CD14-positive monocyte (primary cell): ENCODE data around the gene AP1M2. TPM values are rescaled to one million over a fixed set of nuclear protein-coding genes. Genes with fewer than 3 reads are reported as not detected.

Experiments
- DNase-seq, 3 donors: peaks; one replicate each; pipeline ENCODE4 v3.0.0-alpha.2; 2011 to 2022
- H2AFZ ChIP-seq: 2 replicates; pipeline ENCODE4 v1.6.0; 2012; ENCODE audit warnings: mild to moderate bottlenecking, low read depth, low read length, inconsistent platforms; ENCODE audit not compliant: insufficient read depth, poor library complexity, severe bottlenecking
- H3K27ac ChIP-seq, 2 donors: 1 replicate in 1 of 2; 2 replicates in 1 of 2; pipeline ENCODE4 v1.5.1; 2012 to 2013; ENCODE audit warnings: low read length in 2 of 2, control low read depth in 1 of 2, inconsistent platforms in 1 of 2, low read depth in 1 of 2, mild to moderate bottlenecking in 1 of 2
- H3K27me3 ChIP-seq, 2 donors: one replicate each; pipeline versions ENCODE4 v1.6.0 to v1.6.1; 2011 to 2013; ENCODE audit warnings: low read length in 2 of 2; ENCODE audit not compliant: control insufficient read depth in 2 of 2, insufficient read depth in 2 of 2
- H3K36me3 ChIP-seq, 2 donors: replicated peaks in 1 of 2; 1 replicate in 1 of 2; 2 replicates in 1 of 2; pipeline versions ENCODE4 v1.5.1 to v1.6.1; 2012 to 2013; ENCODE audit warnings: low read length in 2 of 2, control low read depth in 1 of 2, inconsistent platforms in 1 of 2, mild to moderate bottlenecking in 1 of 2; ENCODE audit not compliant: insufficient read depth in 2 of 2, control insufficient read depth in 1 of 2
- H3K4me1 ChIP-seq, 2 donors: 1 replicate in 1 of 2; 2 replicates in 1 of 2; pipeline versions ENCODE4 v1.5.1 to v1.6.1; 2012 to 2013; ENCODE audit warnings: low read length in 2 of 2, control low read depth in 1 of 2, inconsistent platforms in 1 of 2, mild to moderate bottlenecking in 1 of 2, moderate library complexity in 1 of 2; ENCODE audit not compliant: insufficient read depth in 2 of 2, control insufficient read depth in 1 of 2
- H3K4me2 ChIP-seq: replicated peaks from 2 replicates; pipeline ENCODE3; 2012; ENCODE audit warnings: low read length, moderate library complexity, mild to moderate bottlenecking; ENCODE audit not compliant: poor library complexity, severe bottlenecking; ENCODE audit errors: extremely low read depth
- H3K4me3 ChIP-seq, 3 experiments: fragments of 200-600 bp in 1 of 3; sonication (generic) in 1 of 3; replicated peaks in 1 of 3; 1 replicate in 2 of 3; 2 replicates in 1 of 3; pipeline ENCODE4 v1.5.1; 2011 to 2013; ENCODE audit warnings: low read length in 3 of 3, mild to moderate bottlenecking in 3 of 3, control low read depth in 2 of 3, low read depth in 2 of 3, inconsistent platforms in 1 of 3, moderate library complexity in 1 of 3
- H3K79me2 ChIP-seq: 2 replicates; pipeline ENCODE4 v1.6.0; 2012; ENCODE audit warnings: mild to moderate bottlenecking, control low read depth, inconsistent platforms, low read length, moderate library complexity; ENCODE audit not compliant: insufficient read depth
- H3K9ac ChIP-seq: 2 replicates; pipeline ENCODE4 v1.6.0; 2017; ENCODE audit warnings: low read length, mild to moderate bottlenecking; ENCODE audit not compliant: insufficient read depth, poor library complexity, severe bottlenecking
- H3K9me3 ChIP-seq, 2 donors: replicated peaks in 1 of 2; 1 replicate in 1 of 2; 2 replicates in 1 of 2; pipeline versions ENCODE4 v1.5.1 to v1.6.1; 2012 to 2013; ENCODE audit warnings: low read length in 2 of 2, control low read depth in 1 of 2; ENCODE audit not compliant: control insufficient read depth in 1 of 2, insufficient read depth in 1 of 2
- H4K20me1 ChIP-seq: 2 replicates; pipeline ENCODE4 v1.6.0; 2012; ENCODE audit warnings: mild to moderate bottlenecking, low read length, control low read depth, moderate library complexity; ENCODE audit not compliant: insufficient read depth
- H3K27ac Mint-ChIP-seq, 7 donors: one replicate each; pipeline ENCODE4 v1.8.0; 2020; ENCODE audit warnings: mild to moderate bottlenecking in 7 of 7, mixed read lengths in 7 of 7, moderate library complexity in 6 of 7, inconsistent platforms in 2 of 7
- H3K27me3 Mint-ChIP-seq, 3 donors: one replicate each; pipeline ENCODE4 v1.8.0; 2021 to 2022; ENCODE audit warnings: low read depth in 3 of 3, mild to moderate bottlenecking in 3 of 3, mixed read lengths in 3 of 3, moderate library complexity in 3 of 3, inconsistent platforms in 1 of 3
- H3K36me3 Mint-ChIP-seq, 2 donors: one replicate each; pipeline ENCODE4 v1.8.0; 2020; ENCODE audit warnings: mixed read lengths in 2 of 2, inconsistent platforms in 1 of 2, mild to moderate bottlenecking in 1 of 2
- H3K4me1 Mint-ChIP-seq: one replicate; pipeline ENCODE4 v1.8.0; 2020; ENCODE audit warnings: mild to moderate bottlenecking, mixed read lengths
- H3K4me3 Mint-ChIP-seq, 2 donors: one replicate each; pipeline ENCODE4 v1.8.0; 2020; ENCODE audit warnings: mild to moderate bottlenecking in 2 of 2, mixed read lengths in 2 of 2, moderate library complexity in 1 of 2
- H3K9me3 Mint-ChIP-seq, 7 donors: one replicate each; pipeline ENCODE4 v1.8.0; 2020 to 2022; ENCODE audit warnings: mixed read lengths in 7 of 7, mild to moderate bottlenecking in 6 of 7, moderate library complexity in 6 of 7, inconsistent platforms in 2 of 7
- WGBS: methylation state at CpG from one replicate; pipeline ENCODE4 v1.1.5; 2013; ENCODE audit warnings: missing lambda C conversion rate; ENCODE audit not compliant: insufficient coverage; 5-methylcytosine and 5-hydroxymethylcytosine counted together
- intact Hi-C, 2 donors: fragments of 100-400 bp; cut with micrococcal nuclease; formaldehyde crosslinking; loops; one replicate each; pipeline versions ENCODE4 v1.15.0 to v1.15.1; 2023
- polyA plus RNA-seq, 3 donors: library from polyadenylated mRNA; depleted of rRNA in 1 of 3; unstranded in 2 of 3; stranded (reverse) in 1 of 3; fragments of 300-500 nt in 2 of 3; fragments of >200 nt in 1 of 3; fragmentation: Illumina TruSeq in 2 of 3; gene quantifications; 1 replicate in 2 of 3; 2 replicates in 1 of 3; pipeline ENCODE4 v1.2.3, GENCODE V29; 2012 to 2021
- TF ChIP-seq, protein P1 (sequence below): fragments of 200-600 bp; IDR thresholded peaks from one replicate; pipeline ENCODE4 v1.8.0; 2022; ENCODE audit warnings: antibody characterized with exemption, mild to moderate bottlenecking

The AP1M2 gene
- polyA plus RNA-seq, 3 donors: 0.36 TPM; not detected in 2

DNA sequence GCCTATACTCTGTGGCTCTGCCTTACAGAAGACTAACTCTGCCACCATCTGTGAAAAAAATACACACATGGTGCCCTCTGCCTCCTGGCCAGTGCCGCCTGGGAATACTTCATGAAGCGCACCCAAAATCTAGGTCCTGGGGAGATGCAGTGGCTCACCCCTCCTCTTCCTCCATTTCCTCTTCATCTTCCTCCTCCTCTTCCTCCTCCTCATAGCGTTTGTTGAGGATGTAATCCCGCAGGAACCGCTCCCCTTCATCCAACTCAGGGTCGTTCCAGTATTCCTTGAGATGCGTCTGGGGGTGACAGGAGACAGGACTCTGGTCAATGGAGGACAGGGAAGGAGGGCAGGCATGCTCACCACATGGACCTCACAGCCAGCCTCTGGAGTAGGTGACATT, 27.0 kb downstream of the AP1M2 start:
- H3K4me1 Mint-ChIP-seq: peaks cover 16% of the 10 kb centered on the region
- no peak overlapping the region for H3K4me2 ChIP-seq
- no peaks in the 10 kb centered on the region for H3K27me3 ChIP-seq
- peaks cover 18% of the 10 kb centered on the region for H3K79me2 ChIP-seq
- H3K36me3 Mint-ChIP-seq: peaks cover 53 to 66% of the 10 kb centered on the region in 2 donors
- H3K9me3 ChIP-seq: no peaks in the 10 kb centered on the region
- TF ChIP-seq, protein P1, sequence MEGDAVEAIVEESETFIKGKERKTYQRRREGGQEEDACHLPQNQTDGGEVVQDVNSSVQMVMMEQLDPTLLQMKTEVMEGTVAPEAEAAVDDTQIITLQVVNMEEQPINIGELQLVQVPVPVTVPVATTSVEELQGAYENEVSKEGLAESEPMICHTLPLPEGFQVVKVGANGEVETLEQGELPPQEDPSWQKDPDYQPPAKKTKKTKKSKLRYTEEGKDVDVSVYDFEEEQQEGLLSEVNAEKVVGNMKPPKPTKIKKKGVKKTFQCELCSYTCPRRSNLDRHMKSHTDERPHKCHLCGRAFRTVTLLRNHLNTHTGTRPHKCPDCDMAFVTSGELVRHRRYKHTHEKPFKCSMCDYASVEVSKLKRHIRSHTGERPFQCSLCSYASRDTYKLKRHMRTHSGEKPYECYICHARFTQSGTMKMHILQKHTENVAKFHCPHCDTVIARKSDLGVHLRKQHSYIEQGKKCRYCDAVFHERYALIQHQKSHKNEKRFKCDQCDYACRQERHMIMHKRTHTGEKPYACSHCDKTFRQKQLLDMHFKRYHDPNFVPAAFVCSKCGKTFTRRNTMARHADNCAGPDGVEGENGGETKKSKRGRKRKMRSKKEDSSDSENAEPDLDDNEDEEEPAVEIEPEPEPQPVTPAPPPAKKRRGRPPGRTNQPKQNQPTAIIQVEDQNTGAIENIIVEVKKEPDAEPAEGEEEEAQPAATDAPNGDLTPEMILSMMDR: no peak
- H3K27me3 Mint-ChIP-seq: no peaks in the 10 kb centered on the region
- H4K20me1 ChIP-seq: peaks cover 19% of the 10 kb centered on the region
- H3K4me3 Mint-ChIP-seq: no peak overlapping the region
- WGBS: no CpG with 5 or more reads among the region's 7 CpGs
- H3K4me3 ChIP-seq: no peak overlapping the region
- no peak overlapping the region for H3K9ac ChIP-seq
- H3K36me3 ChIP-seq: peaks cover 54 to 75% of the 10 kb centered on the region in 2 donors
- no peak overlapping the region for H2AFZ ChIP-seq
- no peak overlapping the region for H3K27ac Mint-ChIP-seq
- H3K27ac ChIP-seq: no peak overlapping the region
- no peak for DNase-seq
- intact Hi-C loops: loop anchor here (2.0 to 10.0 kb wide), 3 partner anchors 15 to 155 kb away; partner anchors contain the start of gene CDC37 (in 1 of the 2)
- H3K4me1 ChIP-seq: peaks cover 9 to 12% of the 10 kb centered on the region in 2 donors
- H3K9me3 Mint-ChIP-seq: no peaks in the 10 kb centered on the region

DNA sequence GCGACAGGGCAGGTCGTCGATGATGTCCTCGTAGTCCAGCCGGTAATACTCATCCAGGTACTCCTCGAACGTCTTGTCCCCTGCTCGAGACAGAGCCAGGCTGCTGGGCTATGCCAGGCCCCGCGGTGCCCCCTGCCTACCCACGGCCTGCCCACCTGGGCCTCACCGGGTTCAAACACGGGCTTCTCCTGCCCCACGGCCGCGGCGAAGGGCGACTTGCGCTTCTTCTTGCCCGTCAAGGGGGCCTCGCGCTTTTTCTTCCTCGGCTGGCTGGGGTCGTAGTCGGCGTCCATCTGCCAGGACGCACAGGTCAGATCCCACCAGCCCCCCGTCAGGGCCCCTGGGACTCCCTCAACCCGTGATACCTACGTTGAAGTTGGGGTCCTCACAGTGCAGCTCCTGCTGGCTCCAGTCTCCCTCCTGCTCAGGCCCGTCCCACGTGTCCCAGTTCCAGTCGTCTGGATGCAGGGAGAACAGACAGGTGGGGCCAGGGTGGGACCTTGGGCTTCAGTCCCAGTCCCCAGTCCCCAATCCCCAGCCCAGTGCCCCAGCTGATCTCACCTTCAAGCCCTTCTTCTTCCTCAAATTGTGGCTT, 29.4 kb downstream of the AP1M2 start:
- no peaks in the 10 kb centered on the region for H3K9me3 ChIP-seq
- 94% methylated on average over 33 of the region's 33 CpGs for WGBS
- intact Hi-C loops: no loop called here
- no peak overlapping the region for H3K4me2 ChIP-seq
- no peak overlapping the region for H3K9ac ChIP-seq
- peaks cover 12% of the 10 kb centered on the region for H3K79me2 ChIP-seq
- H2AFZ ChIP-seq: no peak overlapping the region
- peaks cover 34% of the 10 kb centered on the region for H4K20me1 ChIP-seq
- H3K4me3 ChIP-seq: no peak overlapping the region
- peaks cover 77 to 98% of the 10 kb centered on the region in 2 donors for H3K36me3 ChIP-seq
- peaks cover 73 to 89% of the 10 kb centered on the region in 2 donors for H3K36me3 Mint-ChIP-seq
- peaks cover 15% of the 10 kb centered on the region for H3K4me1 Mint-ChIP-seq
- H3K27ac Mint-ChIP-seq: peak overlapping the region in 2 of 7 donors; percentile 7 to 74
- TF ChIP-seq, protein P1: no peak
- peaks cover 5 to 6% of the 10 kb centered on the region in 2 donors for H3K4me1 ChIP-seq
- no peaks in the 10 kb centered on the region for H3K9me3 Mint-ChIP-seq
- H3K27ac ChIP-seq: no peak overlapping the region
- no peak overlapping the region for H3K4me3 Mint-ChIP-seq
- H3K27me3 Mint-ChIP-seq: no peaks in the 10 kb centered on the region
- no peaks in the 10 kb centered on the region for H3K27me3 ChIP-seq
- no peak for DNase-seq
